Measurements from ENCODE around the gene RNF213.

GRCh38 chr17:80442323-80442659, 181.6 kb downstream of the RNF213 start:
- TF ChIP-seq POLR2A (IDR thresholded peaks at IDR 0.05) (no peak), CTCF (IDR thresholded peaks at IDR 0.05) (no peak)
